Measurements from ENCODE around the gene FBXL16. TPM values are rescaled to one million over a fixed set of nuclear protein-coding genes. Genes with fewer than 3 reads are reported as not detected.

Gene FBXL16
- polyA plus RNA-seq, 2 of the 4 experiments (the other 2 are of a cell fraction) = 0.53 to 1.2 TPM

DNA sequence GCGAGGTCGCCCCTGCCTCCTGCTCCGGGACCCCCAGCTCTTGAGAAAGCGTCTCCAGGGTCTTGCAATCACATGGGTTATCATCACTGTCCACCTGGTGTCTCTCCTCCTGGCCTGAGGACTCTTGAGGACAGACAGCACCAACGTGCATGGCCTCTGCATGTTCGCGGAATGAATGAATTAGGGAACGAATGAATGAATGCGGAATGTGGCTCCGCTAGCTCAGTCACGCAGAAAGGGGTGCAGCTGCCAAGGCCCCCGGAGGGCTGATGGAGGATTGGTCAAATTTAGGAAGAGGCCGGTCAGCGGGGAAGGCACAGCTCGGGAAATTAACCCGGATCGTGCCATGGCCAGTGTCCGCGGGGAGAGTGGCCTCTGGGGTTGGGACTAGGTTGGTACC, 3.3 kb downstream of the FBXL16 start:
- peaks cover 32% of the 10 kb centered on the region for H3K4me1 ChIP-seq
- CTCF ChIA-PET = interaction anchor here (1.7 to 25.1 kb wide), 5 partner anchors 9 to 83 kb away, joined by 9 to 656 read pairs (median 11); partner anchors contain the start of genes ANTKMT, CCDC78, CIAO3 and HAGHL
- DNase-seq (ENCODE audit: low read depth in 1 of 2, low spot score in 1 of 2) (no peak), FAIRE-seq (no peak), ATAC-seq (no peak)
- no peak overlapping the region for H3K4me2 ChIP-seq
- H3K9me3 ChIP-seq = no peaks in the 10 kb centered on the region
- TF ChIP-seq FOSL2 (IDR thresholded peaks at IDR 0.05) (no peak), FOSL2 (CRISPR knock-in tag; IDR thresholded peaks at IDR 0.05) (no peak), GATA3 (IDR thresholded peaks at IDR 0.05; ENCODE audit: borderline replicate concordance) (no peak), BCL3 (IDR thresholded peaks at IDR 0.05) (no peak), ZC3H11A (IDR thresholded peaks at IDR 0.05) (no peak), NR3C1 (IDR thresholded peaks at IDR 0.05) (no peak)
- POLR2A ChIA-PET = interaction anchor here (1.4 kb wide), 2 partner anchors 12 to 19 kb away, joined by 3 to 4 read pairs; partner anchors contain the start of genes ANTKMT and WDR24
- no peak overlapping the region for H3K27ac ChIP-seq
- WGBS (ENCODE audit: missing lambda C conversion rate) = 68% methylated on average over 19 of the region's 19 CpGs
- H3K4me3 ChIP-seq = no peak overlapping the region

DNA sequence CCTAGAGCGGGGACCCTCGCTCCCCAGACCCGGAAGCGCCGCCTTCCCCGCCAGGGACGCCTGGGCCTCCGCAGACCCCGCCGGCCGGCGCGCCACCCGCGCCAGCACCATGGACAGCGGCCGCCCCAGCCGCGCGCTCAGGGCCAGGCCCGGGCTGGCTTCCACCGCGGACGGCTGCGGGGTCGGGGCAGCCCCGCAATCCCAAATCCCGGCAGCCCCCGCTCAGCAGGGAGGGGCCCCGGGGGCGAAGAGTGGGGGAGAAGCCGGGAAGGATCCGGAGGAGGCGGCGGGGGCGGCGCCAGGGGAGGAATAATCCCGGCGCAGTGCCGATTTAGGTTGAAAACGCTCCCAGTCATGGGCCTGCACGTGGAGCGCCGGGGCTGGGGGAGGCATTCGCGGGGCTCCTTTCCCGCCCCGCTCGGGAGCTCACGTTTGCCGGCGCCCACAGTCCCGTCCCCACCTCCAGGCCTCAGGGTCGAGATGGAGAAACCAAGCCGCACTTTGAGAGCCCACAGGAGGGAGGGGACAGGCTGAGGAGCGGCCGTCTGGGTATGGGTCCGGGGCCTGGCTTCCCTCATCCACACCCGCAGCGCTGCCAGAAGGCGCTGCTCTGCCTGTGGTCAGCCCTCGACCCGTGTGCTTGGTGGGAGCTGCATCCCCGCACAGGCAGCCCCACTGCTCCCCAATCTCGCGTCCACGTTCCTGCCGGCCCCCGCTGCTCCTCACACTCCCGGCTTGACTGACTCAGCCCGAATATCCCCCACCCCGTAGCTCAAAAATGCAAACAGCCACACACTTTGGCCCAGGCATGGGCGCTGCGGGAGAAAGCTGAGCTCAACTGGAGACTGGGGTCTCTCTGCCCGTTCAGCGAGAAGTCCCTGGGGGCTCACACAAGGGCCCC, 4.7 kb downstream of the FBXL16 start:
- POLR2A ChIA-PET = interaction anchor here (1.4 kb wide), 1 partner anchor 20 kb away, joined by 3 read pairs; the partner anchor contains the start of gene ANTKMT
- CTCF ChIA-PET = interaction anchor here (2.2 to 4.1 kb wide), 3 partner anchors 10 to 84 kb away, joined by 9 to 33 read pairs (median 11); no protein-coding TSS in a partner anchor
- TF ChIP-seq, protein P1, sequence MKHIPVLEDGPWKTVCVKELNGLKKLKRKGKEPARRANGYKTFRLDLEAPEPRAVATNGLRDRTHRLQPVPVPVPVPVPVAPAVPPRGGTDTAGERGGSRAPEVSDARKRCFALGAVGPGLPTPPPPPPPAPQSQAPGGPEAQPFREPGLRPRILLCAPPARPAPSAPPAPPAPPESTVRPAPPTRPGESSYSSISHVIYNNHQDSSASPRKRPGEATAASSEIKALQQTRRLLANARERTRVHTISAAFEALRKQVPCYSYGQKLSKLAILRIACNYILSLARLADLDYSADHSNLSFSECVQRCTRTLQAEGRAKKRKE (CRISPR knock-in tag; IDR thresholded peaks at IDR 0.05; ENCODE audit: low read depth) = no peak
- TF ChIP-seq MAX (IDR thresholded peaks at IDR 0.05) (peak; percentile 31; the same call in 1 of the 2 replicates), CHD2 (IDR thresholded peaks at IDR 0.05; ENCODE audit: low read length, partially characterized antibody) (no peak), REST (IDR thresholded peaks at IDR 0.05) (peak; percentile 98), MAFK (IDR thresholded peaks at IDR 0.05; ENCODE audit: partially characterized antibody) (no peak)
- Histone ChIP-seq H3K9me3 (no peaks in the 10 kb centered on the region), H3K4me2 (peak overlapping the region; percentile 78), H3K4me1 (peaks cover 19% of the 10 kb centered on the region), H3K4me3 (peak overlapping the region; percentile 21; the same call in 1 of the 3 replicates), H3K27ac (no peak overlapping the region)
- FAIRE-seq (no peak), ATAC-seq (peak; percentile 36 to 64; a peak in 4 of 6 replicates), DNase-seq (ENCODE audit: low read depth in 1 of 2, low spot score in 1 of 2) (no peak)
- 12% methylated on average over 19 of the region's 76 CpGs for WGBS (ENCODE audit: missing lambda C conversion rate)

GRCh38 chr16:698911-699671, 6.5 kb downstream of the FBXL16 start:
- no peak for FAIRE-seq
- Histone ChIP-seq H3K4me2 (no peak overlapping the region), H3K27ac (no peak overlapping the region), H3K4me3 (no peak overlapping the region), H3K4me1 (peaks cover 26% of the 10 kb centered on the region; the same call in 2 of the 3 replicates), H3K9me3 (no peaks in the 10 kb centered on the region)
- whole genome bisulfite sequencing (ENCODE audit: missing lambda C conversion rate) = 43% methylated on average over 9 of the region's 19 CpGs
- no peak for DNase-seq (ENCODE audit: low read depth in 1 of 2, low spot score in 1 of 2)
- no peak for ATAC-seq
- ChIA-PET CTCF (interaction anchor here (0.6 to 1.7 kb wide), 2 partner anchors 23 to 120 kb away, joined by 3 to 4 read pairs; no protein-coding TSS in a partner anchor), POLR2A (interaction anchor here (0.7 kb wide), 1 partner anchor 10 kb away, joined by 4 read pairs; no protein-coding TSS in a partner anchor)
- TF ChIP-seq HOXB13 (CRISPR knock-in tag; IDR thresholded peaks at IDR 0.05; ENCODE audit: low read depth) (no peak), RNF2 (IDR thresholded peaks at IDR 0.05; ENCODE audit: borderline replicate concordance, low read depth) (no peak), ZSCAN20 (CRISPR knock-in tag; IDR thresholded peaks at IDR 0.05) (no peak), HEYL (CRISPR knock-in tag; IDR thresholded peaks at IDR 0.05) (no peak), MAFK (IDR thresholded peaks at IDR 0.05; ENCODE audit: partially characterized antibody) (no peak), TFCP2L1 (CRISPR knock-in tag; IDR thresholded peaks at IDR 0.05) (no peak), MAZ (IDR thresholded peaks at IDR 0.05; ENCODE audit: borderline replicate concordance, low read depth, low read length) (no peak), RAD21 (conservative IDR thresholded peaks at IDR 0.05 in 1 of 2, IDR thresholded peaks at IDR 0.05 in 1 of 2) (no peak)
- TF ChIP-seq, protein P1 (CRISPR knock-in tag; IDR thresholded peaks at IDR 0.05; ENCODE audit: low read depth) = no peak

Data from A549 (cell line).